H9 (cell line): ENCODE data around the gene HFE. TPM values are rescaled to one million over a fixed set of nuclear protein-coding genes. Genes with fewer than 3 reads are reported as not detected.
"Not testable (repeated sequence)": the region's sequence is repeated elsewhere in the genome, so short reads cannot be mapped to it uniquely, and the experiment has no call there.

Experiments used
- DNase-seq: peaks from one replicate; pipeline ENCODE4 v3.0.0-alpha.2; 2017
- H2AFZ ChIP-seq: one replicate; pipeline ENCODE4 v1.6.1; 2013; ENCODE audit warnings: mild to moderate bottlenecking, low read length, control low read depth, moderate library complexity
- H2AK5ac ChIP-seq: 2 replicates; pipeline ENCODE4 v1.6.1; 2013; ENCODE audit warnings: low read length, control low read depth, mixed read lengths; ENCODE audit not compliant: insufficient read length
- H2BK120ac ChIP-seq: one replicate; pipeline ENCODE4 v1.6.1; 2013; ENCODE audit warnings: low read depth, mild to moderate bottlenecking, low read length, control low read depth, inconsistent platforms; ENCODE audit not compliant: poor library complexity, severe bottlenecking
- H2BK12ac ChIP-seq: 2 replicates; pipeline ENCODE4 v1.6.1; 2013; ENCODE audit warnings: low read length, control low read depth, mixed read lengths, low read depth; ENCODE audit not compliant: insufficient read length
- H2BK15ac ChIP-seq: 2 replicates; pipeline ENCODE4 v1.6.1; 2013; ENCODE audit warnings: low read depth, low read length, control low read depth
- H2BK20ac ChIP-seq: one replicate; pipeline ENCODE4 v1.6.1; 2013; ENCODE audit warnings: low read depth, mild to moderate bottlenecking, low read length, control low read depth, inconsistent platforms; ENCODE audit not compliant: poor library complexity, severe bottlenecking
- H2BK5ac ChIP-seq: 2 replicates; pipeline ENCODE4 v1.6.1; 2013; ENCODE audit warnings: low read length, control low read depth, mixed read lengths; ENCODE audit not compliant: insufficient read length
- H3K14ac ChIP-seq: 2 replicates; pipeline ENCODE4 v1.6.1; 2013; ENCODE audit warnings: low read length, control low read depth; ENCODE audit not compliant: insufficient read depth
- H3K18ac ChIP-seq: 2 replicates; pipeline ENCODE4 v1.6.1; 2013; ENCODE audit warnings: low read depth, mild to moderate bottlenecking, mixed read lengths, low read length, control low read depth; ENCODE audit not compliant: insufficient read length
- H3K23ac ChIP-seq: 2 replicates; pipeline ENCODE4 v1.6.1; 2013; ENCODE audit warnings: low read length, control low read depth, mixed read lengths, low read depth; ENCODE audit not compliant: insufficient read length
- H3K23me2 ChIP-seq: 2 replicates; pipeline ENCODE4 v1.6.1; 2013; ENCODE audit warnings: low read depth, mild to moderate bottlenecking, mixed read lengths, low read length, control low read depth; ENCODE audit not compliant: insufficient read length, poor library complexity, severe bottlenecking
- H3K27ac ChIP-seq: 2 replicates; pipeline ENCODE4 v1.5.1; 2013; ENCODE audit warnings: low read length, control low read depth, mixed read lengths, low read depth; ENCODE audit not compliant: insufficient read length
- H3K27me3 ChIP-seq: 2 replicates; pipeline ENCODE4 v1.6.1; 2013; ENCODE audit warnings: low read length, control low read depth, inconsistent platforms; ENCODE audit not compliant: insufficient read depth
- H3K4ac ChIP-seq: 2 replicates; pipeline ENCODE4 v1.6.1; 2013; ENCODE audit warnings: low read depth, mild to moderate bottlenecking, control low read depth, inconsistent platforms, low read length, moderate library complexity
- H3K4me1 ChIP-seq: 2 replicates; pipeline ENCODE4 v1.6.1; 2013; ENCODE audit warnings: low read length, control low read depth, inconsistent platforms; ENCODE audit not compliant: insufficient read depth
- H3K4me2 ChIP-seq: 2 replicates; pipeline ENCODE4 v1.6.1; 2013; ENCODE audit warnings: low read length, control low read depth, mixed read lengths; ENCODE audit not compliant: insufficient read length, insufficient read depth
- H3K56ac ChIP-seq: 2 replicates; pipeline ENCODE4 v1.6.1; 2013; ENCODE audit warnings: low read depth, mild to moderate bottlenecking, mixed read lengths, low read length, control low read depth; ENCODE audit not compliant: insufficient read length
- H3K79me1 ChIP-seq: 2 replicates; pipeline ENCODE4 v1.6.1; 2013; ENCODE audit warnings: low read depth, mild to moderate bottlenecking, moderate library complexity, low read length, control low read depth, inconsistent platforms; ENCODE audit not compliant: insufficient read depth, poor library complexity, severe bottlenecking
- H3K79me2 ChIP-seq: 2 replicates; pipeline ENCODE4 v1.6.1; 2013; ENCODE audit warnings: low read length, control low read depth, inconsistent platforms; ENCODE audit not compliant: insufficient read depth
- H3K9ac ChIP-seq: 2 replicates; pipeline ENCODE4 v1.6.1; 2013; ENCODE audit warnings: low read length, control low read depth, mixed read lengths; ENCODE audit not compliant: insufficient read length; ENCODE audit errors: extremely low read depth
- H3K9me3 ChIP-seq: one replicate; pipeline ENCODE4 v1.6.1; 2013; ENCODE audit warnings: low read depth, low read length, inconsistent platforms; ENCODE audit not compliant: control insufficient read depth
- H3T11ph ChIP-seq: one replicate; pipeline ENCODE4 v1.6.1; 2013; ENCODE audit warnings: mild to moderate bottlenecking, low read length, control low read depth, inconsistent platforms
- H4K20me1 ChIP-seq: one replicate; pipeline ENCODE4 v1.6.1; 2013; ENCODE audit not compliant: control insufficient read depth, insufficient read length, insufficient read depth
- H4K5ac ChIP-seq: 2 replicates; pipeline ENCODE4 v1.6.1; 2013; ENCODE audit warnings: low read depth, mild to moderate bottlenecking, mixed read lengths, low read length, control low read depth; ENCODE audit not compliant: insufficient read length
- H4K8ac ChIP-seq: replicated peaks from 2 replicates; pipeline ENCODE4 v1.6.1; 2013; ENCODE audit warnings: low read length, control low read depth, mixed read lengths, low read depth; ENCODE audit not compliant: insufficient read length
- H4K91ac ChIP-seq: 2 replicates; pipeline ENCODE4 v1.6.1; 2013; ENCODE audit warnings: low read depth, mild to moderate bottlenecking, moderate library complexity, mixed read lengths, low read length, control low read depth; ENCODE audit not compliant: insufficient read length
- H3K27ac Mint-ChIP-seq, 3 experiments: 2 replicates in 2 of 3; 3 replicates in 1 of 3; pipeline ENCODE4 v1.8.0; 2020 to 2021; ENCODE audit warnings: mixed read lengths in 3 of 3, mild to moderate bottlenecking in 1 of 3, moderate library complexity in 1 of 3
- H3K27me3 Mint-ChIP-seq: 2 replicates; pipeline ENCODE4 v1.8.0; 2021; ENCODE audit warnings: low read depth, mild to moderate bottlenecking, moderate library complexity, mixed read lengths
- H3K36me3 Mint-ChIP-seq, 3 experiments: 2 replicates in 2 of 3; 3 replicates in 1 of 3; pipeline ENCODE4 v1.8.0; 2020 to 2021; ENCODE audit warnings: low read depth in 3 of 3, mixed read lengths in 3 of 3; ENCODE audit not compliant: insufficient read depth in 1 of 3
- H3K4me1 Mint-ChIP-seq, 2 experiments: 2 replicates each; pipeline ENCODE4 v1.8.0; 2020; ENCODE audit warnings: mixed read lengths in 2 of 2
- H3K4me3 Mint-ChIP-seq, 2 experiments: 2 replicates in 1 of 2; 3 replicates in 1 of 2; pipeline ENCODE4 v1.8.0; 2020 to 2021; ENCODE audit warnings: mild to moderate bottlenecking in 2 of 2, mixed read lengths in 2 of 2, moderate library complexity in 1 of 2
- H3K9me3 Mint-ChIP-seq, 2 experiments: 2 replicates in 1 of 2; 3 replicates in 1 of 2; pipeline ENCODE4 v1.8.0; 2020; ENCODE audit warnings: mild to moderate bottlenecking in 2 of 2, mixed read lengths in 2 of 2, moderate library complexity in 1 of 2
- WGBS: extraction: QIAGEN DNeasy Blood & Tissue Kit; methylation state at CpG from one replicate; pipeline ENCODE4 v1.1.7; 2013; ENCODE audit warnings: missing lambda C conversion rate, low lambda C conversion rate, mixed read lengths; ENCODE audit not compliant: insufficient read length; ENCODE audit errors: extremely low coverage; 5-methylcytosine and 5-hydroxymethylcytosine counted together
- total RNA-seq: library from RNA; stranded (reverse); gene quantifications from 2 replicates; pipeline ENCODE4 v1.2.1, GENCODE V29; 2021
- TF ChIP-seq, protein P1 (sequence below): fragments of 200-600 bp; sonication (generic); conservative IDR thresholded peaks from 3 replicates; pipeline ENCODE4 v1.8.0; 2021; ENCODE audit warnings: antibody characterized with exemption, mild to moderate bottlenecking

HFE gene
- total RNA-seq, 1 experiment from 2014 or later: 0.98 TPM

- Histone ChIP-seq H3K27ac (no peak overlapping the region), H2AK5ac (no peak overlapping the region), H2BK20ac (no peak overlapping the region), H3K23ac (no peak overlapping the region), H3K14ac (no peak overlapping the region), H4K91ac (no peak overlapping the region), H2BK15ac (no peak overlapping the region), H3K79me1 (no peaks in the 10 kb centered on the region), H3K4ac (no peak overlapping the region), H3K4me2 (no peak overlapping the region), H3K9me3 (no peaks in the 10 kb centered on the region), H3K9ac (no peak overlapping the region), H4K8ac (no peak overlapping the region), H3K27me3 (no peaks in the 10 kb centered on the region), H4K5ac (no peak overlapping the region), H2AFZ (no peak overlapping the region), H3K18ac (no peak overlapping the region), H3K23me2 (no peaks in the 10 kb centered on the region), H2BK12ac (no peak overlapping the region), H2BK5ac (no peak overlapping the region), H4K20me1 (no peaks in the 10 kb centered on the region), H3K56ac (no peak overlapping the region), H3K4me1 (no peaks in the 10 kb centered on the region), H2BK120ac (no peak overlapping the region), H3T11ph (no peak overlapping the region), H3K79me2 (no peaks in the 10 kb centered on the region)
- WGBS: no CpG with 5 or more reads among the region's 20 CpGs
- H3K36me3 Mint-ChIP-seq: no peaks in the 10 kb centered on the region
- H3K27ac Mint-ChIP-seq: no peak overlapping the region
- H3K9me3 Mint-ChIP-seq: no peaks in the 10 kb centered on the region
- peaks cover 10 to 25% of the 10 kb centered on the region in 2 experiments for H3K4me1 Mint-ChIP-seq
- peak; percentile 51 for DNase-seq
- H3K4me3 Mint-ChIP-seq: no peak overlapping the region
- peaks cover 8% of the 10 kb centered on the region; the same call in 1 of the 2 replicates for H3K27me3 Mint-ChIP-seq
- TF ChIP-seq, protein P1, sequence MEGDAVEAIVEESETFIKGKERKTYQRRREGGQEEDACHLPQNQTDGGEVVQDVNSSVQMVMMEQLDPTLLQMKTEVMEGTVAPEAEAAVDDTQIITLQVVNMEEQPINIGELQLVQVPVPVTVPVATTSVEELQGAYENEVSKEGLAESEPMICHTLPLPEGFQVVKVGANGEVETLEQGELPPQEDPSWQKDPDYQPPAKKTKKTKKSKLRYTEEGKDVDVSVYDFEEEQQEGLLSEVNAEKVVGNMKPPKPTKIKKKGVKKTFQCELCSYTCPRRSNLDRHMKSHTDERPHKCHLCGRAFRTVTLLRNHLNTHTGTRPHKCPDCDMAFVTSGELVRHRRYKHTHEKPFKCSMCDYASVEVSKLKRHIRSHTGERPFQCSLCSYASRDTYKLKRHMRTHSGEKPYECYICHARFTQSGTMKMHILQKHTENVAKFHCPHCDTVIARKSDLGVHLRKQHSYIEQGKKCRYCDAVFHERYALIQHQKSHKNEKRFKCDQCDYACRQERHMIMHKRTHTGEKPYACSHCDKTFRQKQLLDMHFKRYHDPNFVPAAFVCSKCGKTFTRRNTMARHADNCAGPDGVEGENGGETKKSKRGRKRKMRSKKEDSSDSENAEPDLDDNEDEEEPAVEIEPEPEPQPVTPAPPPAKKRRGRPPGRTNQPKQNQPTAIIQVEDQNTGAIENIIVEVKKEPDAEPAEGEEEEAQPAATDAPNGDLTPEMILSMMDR: no peak
These were observed 12.0 kb upstream of the HFE start for GRCh38 chr6:26075063-26075717.

DNA sequence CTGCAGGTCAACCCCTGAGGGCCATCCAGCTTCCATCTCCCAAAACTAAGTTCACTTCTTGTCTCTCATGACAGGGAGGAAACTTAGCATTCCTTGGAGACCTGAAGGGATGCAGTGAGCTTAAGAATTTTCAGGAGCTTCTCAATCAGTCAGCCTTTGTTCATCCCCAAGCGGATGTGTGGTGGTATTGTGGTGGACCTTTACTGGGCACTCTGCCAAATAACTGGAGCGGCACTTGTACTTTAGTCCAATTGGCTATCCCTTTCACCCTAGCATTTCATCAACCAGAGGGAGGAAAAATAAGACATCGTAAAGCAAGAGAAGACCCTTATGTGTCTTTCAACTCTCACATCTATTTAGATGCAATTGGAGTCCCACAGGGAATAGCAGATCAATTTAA lies 9.2 kb upstream of the HFE start:
- H3K79me2 ChIP-seq, H3K27me3 ChIP-seq, H4K5ac ChIP-seq, H3K4ac ChIP-seq, H2BK12ac ChIP-seq, H3K23me2 ChIP-seq, H2BK5ac ChIP-seq, H3K79me1 ChIP-seq, DNase-seq, H3K27ac Mint-ChIP-seq, H4K20me1 ChIP-seq, H3K14ac ChIP-seq, H3K9ac ChIP-seq, H2AK5ac ChIP-seq, H4K8ac ChIP-seq, H3K27me3 Mint-ChIP-seq, H3K9me3 ChIP-seq, H2BK120ac ChIP-seq, H4K91ac ChIP-seq, H3K23ac ChIP-seq, H2AFZ ChIP-seq, H3K4me1 ChIP-seq, H3K27ac ChIP-seq, H3K4me3 Mint-ChIP-seq, H3K18ac ChIP-seq, H3K56ac ChIP-seq, H2BK15ac ChIP-seq, H2BK20ac ChIP-seq, H3K4me2 ChIP-seq, H3T11ph ChIP-seq: not testable (repeated sequence)
- no CpG with 5 or more reads among the region's 3 CpGs for WGBS
- Mint-ChIP-seq H3K4me1 (peaks cover 6 to 18% of the 10 kb centered on the region in 2 experiments), H3K9me3 (peaks cover 14 to 20% of the 10 kb centered on the region in 2 experiments; a peak in 4 of 5 replicates), H3K36me3 (peaks cover 6 to 12% (median 6%) of the 10 kb centered on the region in 3 experiments; a peak in 4 of 7 replicates)
